ENCODE data around the gene SETBP1.

Gene SETBP1

DNA sequence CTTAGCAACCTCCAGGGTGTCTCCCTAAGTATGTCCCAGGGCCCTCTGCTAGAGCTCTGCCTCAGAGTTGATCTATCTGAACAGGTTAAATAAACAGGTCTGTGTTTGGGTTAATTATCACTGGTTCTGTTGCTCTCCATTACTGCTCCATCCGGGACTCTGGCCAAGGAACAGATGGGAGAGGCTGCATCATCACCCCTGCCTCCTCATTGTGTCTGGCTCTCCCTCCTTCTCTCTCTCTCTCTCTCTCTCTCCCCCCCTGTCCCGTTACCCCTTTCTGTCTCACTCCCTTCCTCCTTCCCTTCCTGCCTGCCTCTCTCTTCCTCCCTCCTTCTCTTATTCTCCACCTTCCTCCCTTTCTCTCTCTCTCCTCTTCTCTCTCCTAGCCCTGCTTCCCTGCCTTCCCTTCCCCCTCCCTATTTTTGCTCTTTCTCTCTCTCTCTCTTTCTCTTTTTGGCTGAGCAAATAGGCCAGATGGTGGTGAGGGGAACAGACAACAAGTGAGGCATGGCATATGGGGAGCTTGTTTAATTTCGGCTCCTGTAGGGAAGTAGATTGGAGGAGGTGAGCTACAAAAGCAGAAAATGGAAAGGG, 62.1 kb downstream of the SETBP1 start:
- Histone ChIP-seq H3K36me3 (ENCODE audit: control insufficient read depth, insufficient read depth, low read length) (no peaks in the 10 kb centered on the region), H3K9me3 (ENCODE audit: control insufficient read depth, insufficient read depth, low read length) (no peaks in the 10 kb centered on the region), H3K9ac (ENCODE audit: low read depth, low read length) (no peak overlapping the region), H3K27ac (ENCODE audit: low read depth, low read length) (no peak overlapping the region), H3K27me3 (ENCODE audit: control insufficient read depth, insufficient read depth, low read length) (no peaks in the 10 kb centered on the region), H3K4me3 (ENCODE audit: low read depth, low read length) (no peak overlapping the region), H3K4me1 (ENCODE audit: control insufficient read depth, insufficient read depth, low read length) (peaks cover 23% of the 10 kb centered on the region)

DNA sequence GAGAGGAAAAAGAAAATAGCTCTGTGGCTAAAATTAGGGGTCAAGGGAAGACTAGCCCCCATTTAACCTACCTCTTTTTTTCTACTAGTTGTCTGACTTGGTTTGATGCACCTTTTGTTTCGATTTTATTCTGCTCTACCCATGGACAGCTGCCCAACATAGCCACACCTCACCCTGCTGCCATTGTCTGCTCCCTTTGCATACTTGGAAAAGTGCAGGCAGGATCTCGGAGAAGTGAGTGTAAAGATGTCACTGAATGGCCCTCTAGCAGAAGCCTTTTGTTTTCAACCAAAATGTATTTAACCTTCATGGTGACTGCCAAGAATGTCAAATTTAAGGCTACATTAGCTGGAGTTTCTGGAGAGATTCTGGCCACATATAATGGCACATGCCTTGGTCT, 62.9 kb downstream of the SETBP1 start:
- Histone ChIP-seq H3K4me3 (ENCODE audit: low read depth, low read length) (0 out of 2 replicates have a peak overlapping the region, but pooled peaks have one; percentile 41), H3K9ac (ENCODE audit: low read depth, low read length) (no peak overlapping the region), H3K27ac (ENCODE audit: low read depth, low read length) (no peak overlapping the region), H3K36me3 (ENCODE audit: control insufficient read depth, insufficient read depth, low read length) (no peaks in the 10 kb centered on the region), H3K4me1 (ENCODE audit: control insufficient read depth, insufficient read depth, low read length) (peaks cover 23% of the 10 kb centered on the region), H3K27me3 (ENCODE audit: control insufficient read depth, insufficient read depth, low read length) (no peaks in the 10 kb centered on the region), H3K9me3 (ENCODE audit: control insufficient read depth, insufficient read depth, low read length) (no peaks in the 10 kb centered on the region)

GRCh38 chr18:44744161-44745121, 63.8 kb downstream of the SETBP1 start:
- Histone ChIP-seq H3K9ac (ENCODE audit: low read depth, low read length) (0 out of 2 replicates have a peak overlapping the region, but pooled peaks have one; percentile 18), H3K9me3 (ENCODE audit: control insufficient read depth, insufficient read depth, low read length) (no peaks in the 10 kb centered on the region), H3K4me3 (ENCODE audit: low read depth, low read length) (peak overlapping the region; percentile 41; the same call in 1 of the 2 replicates), H3K27ac (ENCODE audit: low read depth, low read length) (peak overlapping the region; percentile 14), H3K4me1 (ENCODE audit: control insufficient read depth, insufficient read depth, low read length) (peaks cover 23% of the 10 kb centered on the region), H3K27me3 (ENCODE audit: control insufficient read depth, insufficient read depth, low read length) (no peaks in the 10 kb centered on the region), H3K36me3 (ENCODE audit: control insufficient read depth, insufficient read depth, low read length) (no peaks in the 10 kb centered on the region)

- no peak overlapping the region for H3K27ac ChIP-seq (ENCODE audit: low read depth, low read length)
- H3K27me3 ChIP-seq (ENCODE audit: control insufficient read depth, insufficient read depth, low read length) = no peaks in the 10 kb centered on the region
- H3K4me1 ChIP-seq (ENCODE audit: control insufficient read depth, insufficient read depth, low read length) = peaks cover 22% of the 10 kb centered on the region
- H3K36me3 ChIP-seq (ENCODE audit: control insufficient read depth, insufficient read depth, low read length) = no peaks in the 10 kb centered on the region
- H3K4me3 ChIP-seq (ENCODE audit: low read depth, low read length) = no peak overlapping the region
- no peak overlapping the region for H3K9ac ChIP-seq (ENCODE audit: low read depth, low read length)
- no peaks in the 10 kb centered on the region for H3K9me3 ChIP-seq (ENCODE audit: control insufficient read depth, insufficient read depth, low read length)
These were observed 66.5 kb downstream of the SETBP1 start for GRCh38 chr18:44747157-44747556.

GRCh38 chr18:44748582-44748981, 67.9 kb downstream of the SETBP1 start:
- no peak overlapping the region for H3K4me3 ChIP-seq (ENCODE audit: low read depth, low read length)
- no peak overlapping the region for H3K27ac ChIP-seq (ENCODE audit: low read depth, low read length)
- H3K36me3 ChIP-seq (ENCODE audit: control insufficient read depth, insufficient read depth, low read length) = no peaks in the 10 kb centered on the region
- peaks cover 8% of the 10 kb centered on the region for H3K4me1 ChIP-seq (ENCODE audit: control insufficient read depth, insufficient read depth, low read length)
- no peak overlapping the region for H3K9ac ChIP-seq (ENCODE audit: low read depth, low read length)
- no peaks in the 10 kb centered on the region for H3K27me3 ChIP-seq (ENCODE audit: control insufficient read depth, insufficient read depth, low read length)
- H3K9me3 ChIP-seq (ENCODE audit: control insufficient read depth, insufficient read depth, low read length) = no peaks in the 10 kb centered on the region

DNA sequence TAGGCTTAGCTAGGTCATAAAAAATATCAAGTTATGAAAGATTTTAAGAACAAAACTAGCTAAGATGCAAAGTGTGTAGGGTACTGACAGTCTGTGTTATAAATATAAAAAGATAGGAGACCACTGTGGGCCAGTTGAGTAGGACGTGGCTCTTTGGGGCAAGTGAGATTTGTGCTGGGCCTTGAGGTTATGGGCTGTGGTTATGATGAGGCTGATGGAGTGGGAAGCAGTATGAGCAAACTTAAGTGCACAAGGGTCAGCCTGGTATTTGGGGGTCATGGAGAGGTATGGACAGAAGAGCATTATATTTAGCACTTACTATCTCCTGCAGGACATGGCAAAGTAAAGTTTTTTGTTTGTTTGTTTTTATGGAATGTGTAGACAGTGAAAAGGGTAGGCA, 70.1 kb downstream of the SETBP1 start:
- Histone ChIP-seq H3K36me3 (ENCODE audit: control insufficient read depth, insufficient read depth, low read length) (no peaks in the 10 kb centered on the region), H3K9me3 (ENCODE audit: control insufficient read depth, insufficient read depth, low read length) (no peaks in the 10 kb centered on the region), H3K27ac (ENCODE audit: low read depth, low read length) (no peak overlapping the region), H3K4me1 (ENCODE audit: control insufficient read depth, insufficient read depth, low read length) (no peaks in the 10 kb centered on the region), H3K9ac (ENCODE audit: low read depth, low read length) (no peak overlapping the region), H3K27me3 (ENCODE audit: control insufficient read depth, insufficient read depth, low read length) (no peaks in the 10 kb centered on the region), H3K4me3 (ENCODE audit: low read depth, low read length) (no peak overlapping the region)

DNA sequence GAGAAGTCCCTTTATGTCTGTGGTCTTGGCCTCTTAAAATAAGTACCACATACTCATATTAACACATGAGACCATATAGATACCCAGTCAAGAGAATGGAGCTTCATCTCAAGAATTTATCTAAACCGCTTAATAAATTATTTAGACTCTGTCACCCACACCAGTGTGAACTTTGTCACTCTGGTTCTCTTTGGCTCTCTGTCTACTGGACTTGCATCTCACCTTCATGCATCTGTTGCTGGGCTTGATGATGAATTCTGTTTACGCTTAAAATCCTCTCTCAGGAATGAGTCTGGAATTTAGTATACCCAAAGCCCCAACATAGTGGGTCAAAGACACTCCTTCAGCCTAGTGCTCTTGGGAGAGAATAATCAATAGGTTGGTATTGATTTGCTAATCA, 73.9 kb downstream of the SETBP1 start:
- Histone ChIP-seq H3K4me3 (ENCODE audit: low read depth, low read length) (no peak overlapping the region), H3K27me3 (ENCODE audit: control insufficient read depth, insufficient read depth, low read length) (no peaks in the 10 kb centered on the region), H3K36me3 (ENCODE audit: control insufficient read depth, insufficient read depth, low read length) (no peaks in the 10 kb centered on the region), H3K9me3 (ENCODE audit: control insufficient read depth, insufficient read depth, low read length) (no peaks in the 10 kb centered on the region), H3K4me1 (ENCODE audit: control insufficient read depth, insufficient read depth, low read length) (peaks cover 6% of the 10 kb centered on the region; the same call in 1 of the 2 replicates), H3K9ac (ENCODE audit: low read depth, low read length) (no peak overlapping the region), H3K27ac (ENCODE audit: low read depth, low read length) (no peak overlapping the region)

DNA sequence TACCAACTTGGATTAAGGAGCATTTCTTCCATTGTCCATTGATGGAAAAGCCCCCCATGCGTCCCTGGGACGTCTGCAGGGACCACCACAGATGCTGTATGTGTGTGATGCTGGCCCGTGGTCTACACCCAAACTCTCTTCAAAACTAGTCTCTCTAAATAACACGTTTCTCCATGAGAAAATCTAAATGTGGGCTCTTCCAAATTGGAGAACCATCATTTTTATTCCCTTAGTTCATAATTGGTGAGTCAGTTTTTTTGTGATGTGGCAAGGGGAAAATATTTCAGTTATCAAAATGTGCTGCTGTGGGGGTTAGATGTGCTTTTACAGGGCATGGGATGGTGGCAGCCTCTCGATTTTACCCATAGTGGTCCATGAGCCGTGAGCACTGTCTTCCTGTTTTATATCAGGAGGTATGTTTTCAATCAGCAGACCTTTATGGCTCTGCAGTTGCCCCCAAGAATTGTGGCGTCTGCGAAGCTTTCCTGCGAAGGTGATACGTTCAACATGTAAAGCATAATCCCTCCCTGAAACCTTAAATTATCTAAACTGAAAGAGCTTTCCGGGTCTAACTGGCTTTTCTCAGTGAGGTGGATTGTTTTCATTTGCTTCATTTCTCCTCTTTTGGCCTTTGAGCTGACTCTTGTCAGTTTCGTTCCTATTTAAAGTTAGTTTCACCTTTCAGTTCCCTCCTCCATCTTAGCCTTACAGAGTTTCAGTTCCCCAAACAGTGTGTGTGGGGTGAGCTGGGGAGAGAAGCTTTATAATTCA, 78.4 kb downstream of the SETBP1 start:
- Histone ChIP-seq H3K4me3 (ENCODE audit: low read depth, low read length) (no peak overlapping the region), H3K36me3 (ENCODE audit: control insufficient read depth, insufficient read depth, low read length) (no peaks in the 10 kb centered on the region), H3K27ac (ENCODE audit: low read depth, low read length) (no peak overlapping the region), H3K27me3 (ENCODE audit: control insufficient read depth, insufficient read depth, low read length) (no peaks in the 10 kb centered on the region), H3K4me1 (ENCODE audit: control insufficient read depth, insufficient read depth, low read length) (peaks cover 6% of the 10 kb centered on the region; the same call in 1 of the 2 replicates), H3K9me3 (ENCODE audit: control insufficient read depth, insufficient read depth, low read length) (no peaks in the 10 kb centered on the region), H3K9ac (ENCODE audit: low read depth, low read length) (no peak overlapping the region)

- Histone ChIP-seq H3K9me3 (ENCODE audit: control insufficient read depth, insufficient read depth, low read length) (no peaks in the 10 kb centered on the region), H3K27ac (ENCODE audit: low read depth, low read length) (no peak overlapping the region), H3K4me1 (ENCODE audit: control insufficient read depth, insufficient read depth, low read length) (peaks cover 6% of the 10 kb centered on the region; the same call in 1 of the 2 replicates), H3K27me3 (ENCODE audit: control insufficient read depth, insufficient read depth, low read length) (no peaks in the 10 kb centered on the region), H3K36me3 (ENCODE audit: control insufficient read depth, insufficient read depth, low read length) (no peaks in the 10 kb centered on the region), H3K4me3 (ENCODE audit: low read depth, low read length) (no peak overlapping the region), H3K9ac (ENCODE audit: low read depth, low read length) (no peak overlapping the region)
These were observed 79.2 kb downstream of the SETBP1 start for GRCh38 chr18:44759925-44760342.

DNA sequence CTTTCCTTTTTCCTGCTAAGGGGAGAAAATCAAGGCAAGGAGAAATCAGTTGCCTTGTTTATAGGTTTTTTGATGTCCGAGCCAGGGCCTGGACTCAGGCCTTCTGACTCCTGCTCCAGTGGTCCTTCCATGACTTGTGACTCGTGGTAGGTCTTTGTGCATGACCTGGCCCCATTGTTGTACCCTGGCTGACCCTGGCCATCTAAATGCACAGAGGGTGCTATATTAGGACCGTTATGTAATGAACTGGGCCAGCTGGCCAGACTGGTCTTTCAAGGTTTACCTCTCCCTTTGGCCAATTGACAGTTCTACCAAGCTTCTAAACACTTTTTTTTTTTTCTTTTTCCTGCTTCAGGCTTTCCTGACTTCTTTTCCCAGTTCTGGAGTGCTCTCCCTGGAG, 81.1 kb downstream of the SETBP1 start:
- Histone ChIP-seq H3K4me1 (ENCODE audit: control insufficient read depth, insufficient read depth, low read length) (peaks cover 4% of the 10 kb centered on the region; the same call in 1 of the 2 replicates), H3K36me3 (ENCODE audit: control insufficient read depth, insufficient read depth, low read length) (no peaks in the 10 kb centered on the region), H3K9ac (ENCODE audit: low read depth, low read length) (no peak overlapping the region), H3K27me3 (ENCODE audit: control insufficient read depth, insufficient read depth, low read length) (no peaks in the 10 kb centered on the region), H3K27ac (ENCODE audit: low read depth, low read length) (no peak overlapping the region), H3K9me3 (ENCODE audit: control insufficient read depth, insufficient read depth, low read length) (no peaks in the 10 kb centered on the region), H3K4me3 (ENCODE audit: low read depth, low read length) (no peak overlapping the region)

Measured in HUES48 (cell line).